Measurements from ENCODE around the gene SLC25A15. TPM values are rescaled to one million over a fixed set of nuclear protein-coding genes. Genes with fewer than 3 reads are reported as not detected.

Gene SLC25A15
- total RNA-seq, 4 donors from 2014 or later: 3.0 to 30.6 (median 10.1) TPM

Small RNA genes lying within 50 kb of the gene (small RNA-seq; reads per million reads assigned to genes)
- gene MIR621: 0 to 0.55 (median 0) reads per million in 4 donors

Other genes with a start within 250 kb of the SLC25A15 start
- 10 to 100 TPM; 19.1 to 48.9 (median 38.3) TPM for gene FOXO1, start 123.0 kb upstream of the SLC25A15 start, total RNA-seq
- gene MRPS31, start 18.4 kb upstream of the SLC25A15 start, total RNA-seq: 10 to 100 TPM; 16.1 to 50.2 (median 25.0) TPM
- 100 to 1,000 TPM in 3 of 4 donors, 10 to 100 TPM in 1; 38.0 to 123 (median 105) TPM for gene ELF1, start 229.7 kb downstream of the SLC25A15 start, total RNA-seq